ENCODE measurements around the gene DCDC2C.

DNA sequence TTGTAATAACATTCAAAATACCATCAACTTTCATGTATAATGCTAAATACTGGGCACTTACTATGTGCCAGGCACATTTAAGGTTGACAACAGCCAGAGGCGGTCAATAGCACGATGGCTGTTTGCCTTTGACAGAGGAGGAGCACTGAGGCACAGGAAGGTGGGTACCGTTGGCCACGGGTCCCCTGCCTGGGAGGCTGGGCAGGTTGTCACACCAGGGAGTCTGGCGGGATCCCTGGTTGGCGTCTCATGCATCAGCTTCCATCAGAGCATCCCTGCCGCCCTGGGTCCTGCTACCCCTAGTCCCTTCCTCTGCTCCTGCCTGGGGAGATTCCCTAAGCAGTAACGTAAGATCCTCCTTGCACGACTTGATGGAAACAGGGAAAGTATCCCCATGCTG is 25.9 kb upstream of the DCDC2C start:
- TF ChIP-seq EZH2 (IDR thresholded peaks at IDR 0.05; ENCODE audit: low read depth): no peak
- TF ChIP-seq, protein P1, sequence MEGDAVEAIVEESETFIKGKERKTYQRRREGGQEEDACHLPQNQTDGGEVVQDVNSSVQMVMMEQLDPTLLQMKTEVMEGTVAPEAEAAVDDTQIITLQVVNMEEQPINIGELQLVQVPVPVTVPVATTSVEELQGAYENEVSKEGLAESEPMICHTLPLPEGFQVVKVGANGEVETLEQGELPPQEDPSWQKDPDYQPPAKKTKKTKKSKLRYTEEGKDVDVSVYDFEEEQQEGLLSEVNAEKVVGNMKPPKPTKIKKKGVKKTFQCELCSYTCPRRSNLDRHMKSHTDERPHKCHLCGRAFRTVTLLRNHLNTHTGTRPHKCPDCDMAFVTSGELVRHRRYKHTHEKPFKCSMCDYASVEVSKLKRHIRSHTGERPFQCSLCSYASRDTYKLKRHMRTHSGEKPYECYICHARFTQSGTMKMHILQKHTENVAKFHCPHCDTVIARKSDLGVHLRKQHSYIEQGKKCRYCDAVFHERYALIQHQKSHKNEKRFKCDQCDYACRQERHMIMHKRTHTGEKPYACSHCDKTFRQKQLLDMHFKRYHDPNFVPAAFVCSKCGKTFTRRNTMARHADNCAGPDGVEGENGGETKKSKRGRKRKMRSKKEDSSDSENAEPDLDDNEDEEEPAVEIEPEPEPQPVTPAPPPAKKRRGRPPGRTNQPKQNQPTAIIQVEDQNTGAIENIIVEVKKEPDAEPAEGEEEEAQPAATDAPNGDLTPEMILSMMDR (conservative IDR thresholded peaks at IDR 0.05): no peak

Data from PC-9 (cell line).